NCI-H69 (cell line): ENCODE results near the gene DPH2.

Experiments used
- DNase-seq: peaks from one replicate; lab custom pipeline; 2025; lab: John Stamatoyannopoulos, UW

The DPH2 gene

DNA sequence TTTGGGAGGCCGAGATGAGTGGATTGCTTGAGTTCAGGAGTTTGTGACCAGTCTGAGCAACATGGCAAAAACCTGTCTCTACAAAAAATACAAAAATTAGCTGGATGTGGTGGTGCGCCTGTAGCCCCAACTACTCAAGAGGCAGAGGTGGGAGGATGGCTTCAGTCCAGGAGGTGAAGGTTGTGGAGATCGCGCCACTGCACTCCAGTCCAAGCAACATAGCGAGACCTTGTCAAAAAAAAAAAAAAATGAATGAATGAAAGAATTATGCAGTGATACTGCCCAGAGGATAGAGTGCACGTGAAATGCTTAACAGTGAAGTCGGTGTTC, 429 bp upstream of the DPH2 start:
- no peak for DNase-seq

DNA sequence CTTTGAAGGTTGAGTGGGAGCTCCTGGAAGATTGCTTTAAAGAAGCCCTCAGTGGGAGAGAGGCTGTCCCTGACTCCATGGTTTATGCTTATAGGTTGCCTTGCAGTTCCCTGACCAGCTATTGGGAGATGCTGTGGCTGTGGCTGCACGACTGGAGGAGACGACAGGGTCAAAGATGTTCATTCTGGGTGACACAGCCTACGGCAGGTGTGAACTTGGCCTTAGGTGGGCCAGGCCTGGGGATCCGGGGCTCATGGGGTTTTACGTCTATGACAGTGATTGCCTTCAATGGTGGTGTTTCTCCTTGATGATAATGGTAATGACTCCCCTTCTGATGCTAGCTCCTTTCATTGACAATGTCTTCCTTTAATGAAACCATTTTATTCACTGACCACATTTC, 692 bp downstream of the DPH2 start:
- DNase-seq = no peak

DNA sequence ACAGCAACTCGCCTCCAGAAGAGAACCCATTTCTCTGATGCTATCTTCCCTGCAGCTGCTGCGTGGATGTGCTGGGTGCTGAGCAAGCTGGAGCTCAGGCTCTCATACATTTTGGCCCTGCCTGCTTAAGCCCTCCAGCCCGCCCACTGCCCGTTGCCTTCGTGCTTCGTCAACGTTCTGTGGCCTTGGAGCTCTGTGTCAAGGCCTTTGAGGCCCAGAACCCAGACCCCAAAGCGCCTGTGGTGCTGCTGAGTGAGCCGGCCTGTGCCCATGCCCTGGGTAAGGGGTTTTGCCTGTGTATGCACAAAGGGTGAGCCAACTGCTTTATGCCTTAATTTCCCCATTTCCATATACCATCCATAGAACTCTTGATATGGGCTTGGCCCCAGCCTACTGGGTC, 1.1 kb downstream of the DPH2 start:
- DNase-seq = no peak

DNA sequence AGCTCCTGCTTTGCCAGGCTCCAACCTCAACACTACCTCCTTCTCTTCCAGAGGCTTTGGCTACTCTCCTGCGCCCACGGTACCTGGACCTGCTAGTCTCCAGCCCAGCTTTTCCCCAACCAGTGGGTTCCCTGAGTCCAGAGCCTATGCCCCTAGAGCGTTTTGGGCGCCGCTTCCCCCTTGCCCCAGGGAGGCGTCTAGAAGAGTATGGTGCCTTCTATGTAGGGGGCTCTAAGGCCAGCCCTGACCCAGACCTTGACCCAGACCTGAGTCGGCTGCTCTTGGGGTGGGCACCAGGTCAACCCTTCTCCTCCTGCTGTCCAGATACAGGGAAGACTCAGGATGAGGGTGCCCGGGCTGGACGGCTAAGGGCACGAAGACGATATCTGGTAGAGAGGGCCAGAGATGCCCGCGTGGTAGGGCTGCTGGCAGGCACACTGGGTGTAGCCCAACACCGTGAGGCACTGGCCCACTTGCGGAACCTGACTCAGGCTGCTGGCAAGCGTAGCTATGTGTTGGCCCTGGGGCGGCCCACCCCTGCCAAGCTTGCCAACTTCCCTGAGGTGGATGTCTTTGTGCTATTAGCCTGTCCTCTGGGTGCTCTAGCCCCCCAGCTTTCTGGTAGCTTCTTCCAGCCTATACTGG, 1.6 kb downstream of the DPH2 start:
- no peak for DNase-seq

DNA sequence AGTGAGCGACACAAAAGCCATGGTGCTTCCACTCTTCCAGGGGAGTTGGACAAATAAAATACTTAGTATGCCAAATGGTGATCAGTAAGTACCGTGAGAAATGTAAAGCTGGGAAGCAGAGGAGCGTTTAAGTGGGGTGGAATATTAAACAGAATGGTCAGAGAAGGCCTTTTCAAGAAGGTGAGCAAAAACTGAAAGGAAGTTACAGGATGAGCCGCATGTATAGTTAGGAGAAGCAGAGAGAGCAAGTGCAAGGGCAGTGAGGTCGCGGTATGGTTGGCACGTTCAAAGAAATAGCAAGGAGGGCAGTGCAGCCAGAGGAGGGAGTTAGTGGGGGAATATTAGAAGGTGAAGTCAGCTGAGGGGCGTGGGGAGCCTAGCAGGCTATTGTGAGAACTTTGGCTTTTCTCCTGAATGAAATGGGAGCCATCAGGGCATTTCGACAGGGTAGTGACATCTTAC, 4.2 kb downstream of the DPH2 start:
- no peak for DNase-seq

DNA sequence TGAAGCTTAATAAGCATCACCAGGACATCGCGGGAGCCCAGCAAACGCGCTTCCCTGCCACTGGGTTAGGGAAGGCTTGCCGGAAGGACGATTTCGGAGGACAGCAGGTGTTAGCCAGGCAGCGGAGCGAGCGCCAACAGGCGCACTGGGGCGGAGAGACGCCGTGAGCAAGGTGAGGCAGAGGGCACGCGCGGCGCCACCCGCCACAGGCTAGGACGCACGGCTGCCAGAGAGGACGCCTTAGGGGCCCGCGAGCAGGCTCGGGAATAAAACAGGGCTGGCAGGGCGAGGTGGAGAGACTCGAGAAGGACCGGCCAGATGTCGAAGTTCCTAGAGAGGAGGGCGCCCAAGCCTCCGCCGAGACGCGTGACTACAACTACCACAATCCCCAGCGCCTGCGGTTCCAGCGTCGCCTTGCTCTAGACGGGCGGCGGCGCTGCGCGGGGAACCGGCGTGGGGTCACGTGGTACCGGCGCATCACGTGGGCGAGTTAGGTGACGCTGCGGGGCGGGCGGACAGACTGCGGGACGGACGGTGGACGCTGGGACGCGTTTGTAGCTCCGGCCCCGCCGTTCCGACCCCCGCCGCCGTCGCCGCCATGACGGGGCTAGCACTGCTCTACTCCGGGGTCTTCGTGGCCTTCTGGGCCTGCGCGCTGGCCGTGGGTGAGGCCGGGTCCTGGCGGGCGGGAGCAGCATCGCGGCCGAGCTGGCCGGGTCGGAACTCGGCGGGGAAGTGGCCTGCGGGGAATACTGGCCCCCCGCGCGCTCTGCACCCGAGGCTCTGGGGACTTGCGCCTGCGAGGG, 4.8 kb downstream of the DPH2 start, which contains the start of gene ATP6V0B:
TSS of gene ATP6V0B (plus strand) at position 518 of the 806 bp plus-strand sequence. CDS start at position 599, 81 bp downstream.
- peak; percentile 94 for DNase-seq

DNA sequence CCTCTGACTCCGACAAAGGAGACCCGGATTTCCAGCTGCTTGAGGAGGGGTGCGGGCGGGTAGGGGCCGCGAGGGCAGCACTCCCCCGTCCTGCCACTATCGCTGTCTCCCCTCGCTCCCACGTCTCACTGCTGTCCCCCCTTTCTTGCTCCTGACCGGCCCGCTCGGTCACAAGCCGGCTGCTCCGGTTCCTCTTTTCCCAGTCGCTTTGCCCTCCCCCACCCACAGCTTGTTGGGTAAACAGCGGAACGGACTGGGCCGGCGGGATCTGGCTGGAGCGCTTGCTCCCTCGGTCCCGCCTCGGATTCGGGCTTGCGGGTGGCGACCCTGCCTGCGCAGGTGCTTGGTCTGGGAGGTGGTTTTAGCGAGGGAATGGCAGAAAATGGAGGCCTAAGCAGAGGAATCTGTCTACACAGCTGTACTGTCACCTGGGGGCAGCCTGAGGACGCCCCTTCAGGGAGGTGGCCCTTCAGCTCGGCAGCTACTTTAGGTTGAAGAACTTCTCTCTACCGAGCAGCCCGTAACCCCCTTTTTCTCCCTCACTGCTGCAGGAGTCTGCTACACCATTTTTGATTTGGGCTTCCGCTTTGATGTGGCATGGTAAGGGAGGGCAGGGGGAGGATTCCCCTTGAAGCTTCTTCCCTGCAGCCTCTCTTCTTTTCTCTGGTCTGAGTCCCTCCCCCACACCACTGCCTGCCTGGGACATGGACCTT, 5.6 kb downstream of the DPH2 start:
- DNase-seq = peak; percentile 34

DNA sequence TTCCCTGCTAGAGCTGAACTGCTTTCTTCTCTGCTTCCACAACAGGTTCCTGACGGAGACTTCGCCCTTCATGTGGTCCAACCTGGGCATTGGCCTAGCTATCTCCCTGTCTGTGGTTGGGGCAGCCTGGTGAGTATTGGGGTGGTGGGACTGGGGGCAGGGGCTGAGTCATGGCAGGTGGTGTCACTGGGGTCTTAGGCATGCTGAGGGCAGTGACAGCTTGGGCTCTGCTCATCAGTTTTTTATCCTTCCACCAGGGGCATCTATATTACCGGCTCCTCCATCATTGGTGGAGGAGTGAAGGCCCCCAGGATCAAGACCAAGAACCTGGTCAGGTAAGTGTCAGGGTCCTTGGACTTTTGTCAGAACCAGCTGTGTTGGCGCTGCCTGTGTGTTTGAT, 6.2 kb downstream of the DPH2 start:
- DNase-seq = no peak

DNA sequence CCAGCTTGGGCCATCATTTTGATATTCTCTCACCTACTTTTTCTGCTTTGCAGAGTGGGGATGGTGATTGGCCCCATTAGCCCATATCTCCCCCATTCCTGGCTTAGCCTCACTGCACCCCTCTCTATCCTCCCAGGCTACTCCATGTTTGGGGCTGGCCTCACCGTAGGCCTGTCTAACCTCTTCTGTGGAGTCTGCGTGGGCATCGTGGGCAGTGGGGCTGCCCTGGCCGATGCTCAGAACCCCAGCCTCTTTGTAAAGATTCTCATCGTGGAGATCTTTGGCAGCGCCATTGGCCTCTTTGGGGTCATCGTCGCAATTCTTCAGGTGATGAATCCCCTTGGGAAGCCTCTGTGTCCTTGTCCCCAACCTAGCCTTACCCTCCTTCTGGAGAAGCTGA, 7.1 kb downstream of the DPH2 start:
- DNase-seq = no peak

DNA sequence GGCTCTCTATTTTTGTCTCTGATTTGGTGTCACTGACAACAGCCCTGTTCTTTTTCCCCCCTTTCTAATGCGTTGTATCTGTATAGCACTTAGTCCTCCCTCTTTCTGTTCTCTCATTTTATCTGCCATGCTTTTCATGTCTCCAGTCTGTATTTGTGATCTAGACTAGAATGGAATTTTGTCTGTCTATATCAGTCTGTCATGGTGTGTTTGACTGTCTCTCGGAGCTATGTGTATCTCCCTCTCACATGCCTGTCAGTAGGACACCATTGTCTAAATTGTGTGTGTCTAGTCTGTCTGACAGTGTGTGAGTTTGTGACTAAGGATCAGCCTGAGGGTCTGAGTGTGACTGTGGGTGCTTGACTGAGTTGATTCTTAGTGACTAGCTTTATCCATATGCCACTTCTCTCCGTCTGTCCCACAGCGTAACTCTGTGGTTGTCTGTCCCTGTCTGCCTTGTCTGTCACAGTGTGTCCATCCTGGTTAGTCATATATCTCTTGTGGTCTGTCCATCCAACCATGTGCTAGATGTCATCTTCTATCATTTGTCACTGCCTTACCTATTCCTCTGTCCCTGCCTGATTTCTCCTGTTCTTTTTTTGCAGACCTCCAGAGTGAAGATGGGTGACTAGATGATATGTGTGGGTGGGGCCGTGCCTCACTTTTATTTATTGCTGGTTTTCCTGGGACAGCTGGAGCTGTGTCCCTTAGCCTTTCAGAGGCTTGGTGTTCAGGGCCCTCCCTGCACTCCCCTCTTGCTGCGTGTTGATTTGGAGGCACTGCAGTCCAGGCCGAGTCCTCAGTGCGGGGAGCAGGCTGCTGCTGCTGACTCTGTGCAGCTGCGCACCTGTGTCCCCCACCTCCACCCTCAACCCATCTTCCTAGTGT, 7.8 kb downstream of the DPH2 start:
- DNase-seq = no peak

DNA sequence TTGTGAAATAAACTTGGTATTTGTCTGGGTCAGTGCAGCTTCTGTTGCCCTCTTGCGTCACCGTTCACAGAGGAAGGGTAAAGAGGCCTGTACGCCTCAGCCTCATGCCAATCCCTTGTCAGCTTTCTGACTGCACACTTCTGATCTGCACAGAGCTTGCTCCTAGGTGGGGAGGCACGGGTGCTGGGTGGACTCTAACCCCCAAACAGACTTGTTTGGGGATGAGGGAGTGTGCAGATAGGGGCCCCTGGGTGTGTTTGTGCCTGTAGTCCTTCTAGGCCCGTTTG, 8.4 kb downstream of the DPH2 start:
- no peak for DNase-seq

DNA sequence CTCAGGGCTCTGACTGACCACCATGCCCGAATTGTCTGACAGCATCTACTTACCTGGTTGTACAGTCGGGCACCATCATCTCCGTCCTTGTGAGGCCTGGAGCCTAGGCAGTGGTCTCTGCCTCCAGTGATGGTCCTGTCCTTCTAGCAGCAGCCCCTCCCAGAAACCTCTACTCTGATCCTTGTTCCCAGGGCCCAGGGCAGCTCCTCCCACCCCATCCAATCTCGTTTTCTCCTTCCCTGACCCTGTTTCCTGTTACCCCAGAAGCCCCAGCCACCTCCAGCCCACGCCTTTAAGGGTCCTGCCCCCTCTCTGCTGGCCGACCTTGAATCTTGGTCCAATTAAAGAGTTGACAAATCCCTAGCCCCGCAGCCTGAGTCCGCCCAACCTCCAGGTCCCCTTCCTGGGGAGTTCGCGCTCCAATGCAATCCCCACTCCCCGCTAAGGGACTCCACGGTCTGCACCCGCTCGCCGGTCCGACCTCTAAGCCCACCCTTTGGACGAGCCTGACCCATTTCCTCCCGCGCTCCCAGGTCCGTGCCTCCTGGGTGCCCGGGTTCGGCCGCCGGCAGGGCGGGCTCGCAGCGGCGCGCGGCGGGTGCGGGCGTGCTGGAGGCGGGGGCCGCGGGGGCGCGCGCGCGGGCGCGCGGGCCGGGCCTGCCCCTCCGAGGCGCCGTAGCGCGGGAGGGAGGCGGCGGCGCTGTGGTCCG, 8.9 kb downstream of the DPH2 start, which contains the start of gene B4GALT2:
TSS of gene B4GALT2 (plus strand) at position 660 of the 710 bp plus-strand sequence. CDS start 1,951 bp downstream, outside the sequence.
- DNase-seq = peak; percentile 70

DNA sequence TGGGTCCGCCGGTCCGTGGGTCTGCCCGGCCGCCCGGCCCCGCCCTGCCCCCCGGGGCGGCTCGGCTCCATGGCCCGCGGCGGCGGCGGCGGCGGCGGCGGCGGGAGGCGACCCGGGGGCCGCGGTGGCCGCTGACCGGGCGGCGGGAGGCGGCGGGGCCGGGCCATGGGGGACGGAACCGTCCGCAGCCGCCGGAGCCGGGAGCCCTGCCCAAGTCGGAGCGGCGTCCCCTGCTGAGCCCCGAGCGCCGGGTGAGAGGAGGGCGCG, 9.4 kb downstream of the DPH2 start:
- DNase-seq = no peak

DNA sequence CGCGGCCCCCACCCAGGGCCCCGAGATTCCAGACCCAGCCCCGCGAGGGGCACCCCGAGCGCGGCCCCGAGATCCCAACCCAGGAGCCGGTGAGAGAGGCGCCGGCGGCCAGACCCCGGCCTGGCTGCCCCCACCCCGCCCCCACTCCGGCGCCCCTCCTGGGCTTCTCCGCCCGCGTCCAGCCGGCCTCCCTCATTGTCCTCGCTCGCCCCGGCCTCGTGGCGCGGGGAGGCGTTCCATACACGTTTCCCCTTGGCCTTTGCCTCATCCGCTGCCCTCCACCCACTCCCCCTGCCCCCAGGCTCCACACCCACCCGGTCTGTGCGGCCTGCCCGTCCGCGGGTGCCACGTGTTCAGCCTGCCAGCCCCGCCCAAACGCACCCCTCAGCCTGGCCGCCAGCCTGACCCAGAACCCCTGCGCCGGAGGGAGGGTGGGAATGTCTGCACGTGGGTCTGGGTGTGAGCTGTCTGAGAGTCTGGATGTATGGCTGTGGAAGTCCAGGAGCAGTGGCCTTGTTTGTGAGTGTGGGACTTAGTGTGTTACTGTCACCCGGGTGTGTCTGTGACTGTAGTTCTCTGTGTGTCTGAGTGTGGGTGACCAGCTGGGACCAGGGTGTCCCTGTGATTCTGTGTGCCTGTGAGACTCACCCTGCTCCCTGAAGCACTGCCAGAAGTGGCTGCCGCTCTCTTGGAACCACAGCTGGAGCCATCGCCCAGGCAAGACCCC, 9.9 kb downstream of the DPH2 start:
- peak; percentile 53 for DNase-seq

DNA sequence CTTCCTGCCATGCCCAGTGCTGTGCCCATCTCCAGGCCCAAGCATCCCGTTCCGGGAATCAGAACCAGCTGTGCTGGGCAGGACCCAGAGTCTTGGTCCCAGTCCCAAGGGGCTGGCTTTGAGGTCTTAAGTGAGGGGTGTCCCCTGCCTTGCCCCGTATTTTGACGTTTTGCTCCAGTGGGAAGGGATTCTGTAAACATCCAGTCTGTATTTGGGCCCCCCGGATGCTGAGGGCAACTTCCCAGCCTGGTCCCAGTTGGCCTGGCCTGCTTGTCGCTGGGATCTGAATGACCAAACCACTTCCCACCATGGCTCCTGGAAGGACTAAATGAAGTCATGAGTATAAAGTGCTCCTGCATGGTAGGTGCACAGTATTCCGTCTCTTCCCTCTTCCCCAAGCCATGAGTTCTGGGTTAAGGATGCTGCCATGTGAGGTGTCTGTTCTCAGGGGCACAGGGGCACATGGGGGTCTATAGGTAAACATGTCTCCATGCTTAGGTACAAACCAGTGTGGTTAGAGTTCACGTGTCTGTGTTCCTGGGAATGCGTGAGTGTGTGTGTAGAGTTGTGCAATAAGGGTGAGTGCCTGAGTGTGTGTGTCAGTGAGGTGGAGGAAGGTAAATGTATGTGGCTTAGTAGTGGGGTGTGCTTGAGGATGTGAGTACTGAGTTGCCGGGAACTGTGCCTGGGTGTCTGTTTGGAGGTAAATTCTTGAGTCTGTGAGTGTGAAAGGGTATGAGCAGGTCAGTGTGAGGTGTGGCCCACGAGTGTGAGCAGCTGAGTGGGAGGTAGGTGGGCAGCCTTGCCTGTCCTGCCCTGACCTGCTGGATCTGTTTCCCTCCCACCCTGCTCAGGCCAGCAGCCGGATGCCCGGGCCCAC, 10.7 kb downstream of the DPH2 start:
- DNase-seq = no peak

DNA sequence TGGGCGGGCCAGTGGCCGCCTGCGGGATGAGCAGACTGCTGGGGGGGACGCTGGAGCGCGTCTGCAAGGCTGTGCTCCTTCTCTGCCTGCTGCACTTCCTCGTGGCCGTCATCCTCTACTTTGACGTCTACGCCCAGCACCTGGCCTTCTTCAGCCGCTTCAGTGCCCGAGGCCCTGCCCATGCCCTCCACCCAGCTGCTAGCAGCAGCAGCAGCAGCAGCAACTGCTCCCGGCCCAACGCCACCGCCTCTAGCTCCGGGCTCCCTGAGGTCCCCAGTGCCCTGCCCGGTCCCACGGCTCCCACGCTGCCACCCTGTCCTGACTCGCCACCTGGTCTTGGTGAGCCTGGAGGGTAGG, 11.3 kb downstream of the DPH2 start:
- DNase-seq = no peak

DNA sequence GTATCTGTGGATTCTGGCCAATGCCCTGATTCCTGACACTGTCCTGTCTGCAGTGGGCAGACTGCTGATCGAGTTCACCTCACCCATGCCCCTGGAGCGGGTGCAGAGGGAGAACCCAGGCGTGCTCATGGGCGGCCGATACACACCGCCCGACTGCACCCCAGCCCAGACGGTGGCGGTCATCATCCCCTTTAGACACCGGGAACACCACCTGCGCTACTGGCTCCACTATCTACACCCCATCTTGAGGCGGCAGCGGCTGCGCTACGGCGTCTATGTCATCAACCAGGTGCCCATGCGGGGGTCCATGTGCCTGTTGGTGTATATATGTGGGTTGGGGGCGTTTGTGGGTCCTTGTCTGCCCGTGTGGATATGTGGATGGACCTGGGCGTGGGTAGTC, 11.8 kb downstream of the DPH2 start:
- no peak for DNase-seq

DNA sequence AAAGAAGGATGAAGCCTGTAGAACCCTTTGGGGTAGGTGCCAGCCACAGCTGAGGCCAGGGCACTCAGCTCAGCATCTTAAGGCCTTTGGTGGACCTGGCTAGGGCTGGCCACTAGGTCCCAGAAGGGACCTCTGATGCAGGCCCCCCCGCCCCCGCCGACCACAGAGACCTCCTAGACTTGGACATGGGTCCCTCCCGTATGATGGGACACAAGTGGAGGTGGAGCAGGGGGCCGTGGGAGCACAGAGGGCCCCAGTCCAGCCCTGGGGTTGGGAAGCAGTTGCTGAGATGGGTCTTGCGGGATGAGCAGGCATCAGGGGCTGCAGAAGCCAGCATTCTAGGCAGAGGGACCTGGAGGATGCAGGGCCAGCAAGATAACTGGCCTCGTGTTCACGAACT, 12.4 kb downstream of the DPH2 start:
- DNase-seq = no peak

DNA sequence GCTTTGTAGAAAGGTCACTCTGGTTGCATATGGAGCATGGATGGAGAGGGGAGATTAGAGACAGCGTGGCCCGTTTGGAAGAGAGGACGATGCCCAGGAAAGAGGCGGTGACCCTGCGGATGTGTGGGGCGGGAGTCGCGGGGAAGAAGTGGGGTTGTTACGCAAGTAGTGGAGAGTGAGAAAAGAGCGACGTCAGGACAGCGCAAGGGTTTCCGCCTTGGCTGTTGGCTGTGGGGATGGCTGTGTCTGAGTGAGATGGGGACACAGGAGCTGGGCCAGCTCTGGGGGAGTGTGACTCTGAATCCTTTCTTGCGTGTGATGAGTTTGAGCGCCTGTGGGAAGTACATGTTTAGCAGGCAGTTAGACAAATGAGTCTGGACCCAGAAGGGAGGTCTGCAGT, 13.0 kb downstream of the DPH2 start:
- no peak for DNase-seq

DNA sequence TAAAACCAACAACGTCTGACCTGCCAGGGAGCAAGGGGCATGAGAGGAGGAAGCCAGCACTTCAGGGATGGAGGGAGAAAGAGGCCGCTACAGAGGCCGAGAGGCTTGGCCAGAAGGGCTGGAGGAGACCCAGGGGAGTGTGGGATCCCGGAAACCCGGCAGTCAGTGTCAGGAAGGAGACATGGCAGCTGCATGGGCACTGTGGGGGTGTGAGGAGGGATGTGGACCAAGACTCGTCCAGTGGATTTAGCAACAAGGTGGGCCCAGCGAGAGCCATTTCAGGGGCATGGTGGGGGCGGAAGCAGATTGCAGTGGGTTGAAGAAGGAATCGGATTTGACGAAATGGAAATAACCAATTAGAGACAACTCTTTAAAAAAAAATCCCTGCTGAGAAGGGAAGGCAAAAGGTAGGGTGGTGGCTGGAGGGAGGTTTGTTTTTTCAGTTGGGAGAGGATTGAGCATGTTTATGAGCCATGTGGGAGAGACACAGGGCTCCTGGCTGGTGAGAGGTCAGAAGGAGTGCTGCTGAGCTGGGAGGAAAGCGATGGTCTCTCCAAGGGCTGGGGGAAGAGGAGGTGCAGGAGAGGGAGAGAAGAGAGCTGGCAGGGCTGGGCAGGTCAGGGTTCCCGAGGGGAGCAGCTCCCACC, 13.6 kb downstream of the DPH2 start:
- no peak for DNase-seq
